ENCODE data around the gene ATP6V0A4.

The ATP6V0A4 gene

GRCh38 chr7:138663725-138664710 is 134.0 kb downstream of the ATP6V0A4 start:
- in situ Hi-C loops (cut with HindIII; ENCODE audit: low sequenced_read_pairs) = no loop called here

GRCh38 chr7:138662991-138663320 is 135.0 kb downstream of the ATP6V0A4 start:
- in situ Hi-C loops (cut with HindIII; ENCODE audit: low sequenced_read_pairs) = no loop called here

GRCh38 chr7:138662076-138662990 is 135.7 kb downstream of the ATP6V0A4 start:
- in situ Hi-C loops (cut with HindIII; ENCODE audit: low sequenced_read_pairs) = no loop called here

GRCh38 chr7:138661069-138661635 is 136.8 kb downstream of the ATP6V0A4 start:
- in situ Hi-C loops (cut with HindIII; ENCODE audit: low sequenced_read_pairs) = no loop called here

- in situ Hi-C loops (cut with HindIII; ENCODE audit: low sequenced_read_pairs) = no loop called here
Measured at GRCh38 chr7:138658889-138659288, 139.1 kb downstream of the ATP6V0A4 start.

- in situ Hi-C loops (cut with HindIII; ENCODE audit: low sequenced_read_pairs) = no loop called here
Measured at GRCh38 chr7:138657854-138658386, 140.1 kb downstream of the ATP6V0A4 start.

- in situ Hi-C loops (cut with HindIII; ENCODE audit: low sequenced_read_pairs) = no loop called here
Measured at GRCh38 chr7:138656952-138657351, 141.0 kb downstream of the ATP6V0A4 start.

Data from DLD1 (cell line).